Embryonic facial prominence (tissue), 1 donor: ENCODE results near the gene KCNJ15.

Source experiments
- DNase-seq: peaks from one replicate; pipeline ENCODE4 v3.0.0-alpha.2; 2016; ENCODE audit errors: extremely low spot score

The KCNJ15 gene

DNA sequence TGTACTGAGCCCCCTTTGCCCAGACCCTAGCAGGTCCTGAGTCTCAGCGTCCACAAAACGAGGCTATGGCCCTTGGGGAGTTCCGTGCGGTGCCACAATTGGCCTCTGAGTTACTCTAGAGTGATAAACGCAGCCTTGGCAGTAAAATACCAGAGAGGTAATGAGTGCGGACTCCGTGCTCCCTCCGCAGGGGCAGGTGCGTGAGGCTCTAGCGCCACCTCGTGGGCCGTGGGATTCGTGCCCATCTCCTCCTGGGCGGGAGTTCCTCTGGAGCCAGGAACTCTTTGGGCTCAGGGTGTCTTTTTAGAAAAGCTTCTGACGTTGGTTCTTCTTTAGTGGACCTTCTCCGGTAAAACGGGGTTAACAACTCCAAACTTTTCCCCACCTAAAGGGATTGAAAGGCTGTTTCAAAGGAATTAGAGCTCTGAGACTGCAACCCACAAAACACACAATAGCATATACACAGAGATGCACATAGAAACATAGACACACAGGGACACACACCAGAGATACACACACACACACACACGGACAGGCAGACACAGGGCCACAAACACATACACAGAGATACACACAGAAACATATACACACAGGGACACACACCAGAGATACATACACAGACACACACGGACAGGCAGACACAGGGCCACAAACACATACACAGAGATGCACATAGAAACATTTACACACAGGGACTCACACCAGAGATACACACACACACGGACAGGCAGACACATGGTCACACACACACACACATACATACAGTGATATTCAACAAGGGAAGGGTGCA lies 99.4 kb downstream of the KCNJ15 start:
- peak; percentile 59 for DNase-seq
